Stomach (tissue), 4 donors: Measurements from ENCODE around the gene IQSEC3.

Experiments used
- CTCF ChIP-seq, 7 experiments: fragments of 450-650 bp in 4 of 7; fragments of 200-600 bp in 3 of 7; sonication (generic) in 3 of 7; IDR thresholded peaks; one replicate each; pipeline ENCODE4 v1.5.1; 2016 to 2019; ENCODE audit warnings: antibody characterized with exemption in 7 of 7, control low read depth in 2 of 7, mild to moderate bottlenecking in 1 of 7
- POLR2A ChIP-seq, 4 donors: fragments of 450-650 bp; IDR thresholded peaks; one replicate each; pipeline ENCODE4 v1.6.1; 2016; ENCODE audit warnings: antibody characterized with exemption in 4 of 4, control low read depth in 2 of 4, mild to moderate bottlenecking in 1 of 4, moderate library complexity in 1 of 4
- POLR2AphosphoS5 ChIP-seq, 3 donors: sonication (generic); formaldehyde crosslinking; IDR thresholded peaks; one replicate each; pipeline ENCODE4 v1.6.1; 2016; ENCODE audit warnings: antibody characterized with exemption in 3 of 3

GRCh38 chr12:120951-121350, 54.4 kb downstream of the IQSEC3 start:
- TF ChIP-seq POLR2A (IDR thresholded peaks at IDR 0.05): no peak
- TF ChIP-seq CTCF (IDR thresholded peaks at IDR 0.05): no peak
- TF ChIP-seq POLR2AphosphoS5 (IDR thresholded peaks at IDR 0.05): no peak
